Keratinocyte (primary cell): ENCODE results near the gene CCDC68.

Source experiments
- CTCF ChIP-seq, 3 experiments: IDR thresholded peaks in 1 of 3; conservative IDR thresholded peaks in 1 of 3; optimal IDR thresholded peaks in 1 of 3; 2 replicates in 2 of 3; 3 replicates in 1 of 3; pipeline versions ENCODE3 to v1.5.1; 2011; ENCODE audit warnings: low read length in 3 of 3, mild to moderate bottlenecking in 3 of 3, moderate library complexity in 2 of 3, control low read depth in 1 of 3, inconsistent platforms in 1 of 3; ENCODE audit not compliant: insufficient read depth in 2 of 3; ENCODE audit errors: extremely low read depth in 1 of 3
- EZH2 ChIP-seq: IDR thresholded peaks from one replicate; pipeline ENCODE4 v1.6.1; 2012; ENCODE audit warnings: inconsistent platforms, mild to moderate bottlenecking, low read length, moderate library complexity

GRCh38 chr18:54924948-54925347, 34.3 kb downstream of the CCDC68 start:
- TF ChIP-seq CTCF (optimal IDR thresholded peaks at IDR 0.05 in 1 of 3, IDR thresholded peaks at IDR 0.05 in 1 of 3, conservative IDR thresholded peaks at IDR 0.05 in 1 of 3; ENCODE audit: extremely low read depth in 1 of 3, insufficient read depth in 2 of 3, low read length in 3 of 3) (no peak), EZH2 (no peak)
